ENCODE measurements around the gene KIR3DL2.
"Not testable (repeated sequence)": the region's sequence is repeated elsewhere in the genome, so short reads cannot be mapped to it uniquely, and the experiment has no call there.

KIR3DL2 gene

GRCh38 chr19:54850061-54850640, at the start of gene KIR3DL2:
KIR3DL2 (plus strand) TSS chr19:54850443; CDS start chr19:54850476, 33 bp downstream.
- DNase-seq = not testable (repeated sequence)

- DNase-seq = no peak
Observed at GRCh38 chr19:54803410-54803809, 46.8 kb upstream of the KIR3DL2 start, which contains the start of gene KIR2DL4. KIR2DL4 (plus strand) TSS chr19:54803610; CDS start chr19:54803652, 42 bp downstream.

GRCh38 chr19:54804101-54804500, 46.1 kb upstream of the KIR3DL2 start:
- DNase-seq = no peak

GRCh38 chr19:54804571-54804970, 45.7 kb upstream of the KIR3DL2 start:
- no peak for DNase-seq

GRCh38 chr19:54805665-54806515, 44.4 kb upstream of the KIR3DL2 start:
- DNase-seq = no peak

- DNase-seq = no peak
Observed at GRCh38 chr19:54806516-54806838, 43.8 kb upstream of the KIR3DL2 start.

GRCh38 chr19:54814571-54814970, 35.7 kb upstream of the KIR3DL2 start:
- DNase-seq = not testable (repeated sequence)

GRCh38 chr19:54816251-54816650, 34.0 kb upstream of the KIR3DL2 start, which contains the start of gene KIR3DL1:
KIR3DL1 (plus strand) TSS chr19:54816468.
- not testable (repeated sequence) for DNase-seq

- no peak for DNase-seq
Observed at GRCh38 chr19:54817670-54818536, 32.3 kb upstream of the KIR3DL2 start.

- DNase-seq = not testable (repeated sequence)
Observed at GRCh38 chr19:54824416-54824815, 25.8 kb upstream of the KIR3DL2 start.

GRCh38 chr19:54825326-54825725, 24.9 kb upstream of the KIR3DL2 start:
- DNase-seq = not testable (repeated sequence)

GRCh38 chr19:54828064-54828463, 22.2 kb upstream of the KIR3DL2 start:
- DNase-seq = not testable (repeated sequence)

- not testable (repeated sequence) for DNase-seq
Observed at GRCh38 chr19:54832496-54832895, 17.7 kb upstream of the KIR3DL2 start, which contains the start of gene KIR2DS4. KIR2DS4 (plus strand) TSS chr19:54832676.

- DNase-seq = not testable (repeated sequence)
Observed at GRCh38 chr19:54835126-54835525, 15.1 kb upstream of the KIR3DL2 start.

- DNase-seq = not testable (repeated sequence)
Observed at GRCh38 chr19:54837522-54837921, 12.7 kb upstream of the KIR3DL2 start.

- not testable (repeated sequence) for DNase-seq
Observed at GRCh38 chr19:54843171-54843570, 7.1 kb upstream of the KIR3DL2 start.

GRCh38 chr19:54850930-54851329, 687 bp downstream of the KIR3DL2 start:
- DNase-seq = no peak

- no peak for DNase-seq
Observed at GRCh38 chr19:54851353-54851752, 1.1 kb downstream of the KIR3DL2 start.

GRCh38 chr19:54855241-54855640, 5.0 kb downstream of the KIR3DL2 start:
- not testable (repeated sequence) for DNase-seq

GRCh38 chr19:54858476-54858875, 8.2 kb downstream of the KIR3DL2 start:
- not testable (repeated sequence) for DNase-seq

- not testable (repeated sequence) for DNase-seq
Observed at GRCh38 chr19:54859421-54859820, 9.2 kb downstream of the KIR3DL2 start.

GRCh38 chr19:54863459-54863858, 13.2 kb downstream of the KIR3DL2 start:
- not testable (repeated sequence) for DNase-seq

- no peak for DNase-seq
Observed at GRCh38 chr19:54871696-54872095, 21.5 kb downstream of the KIR3DL2 start.

Data from C1 segment of cervical spinal cord (tissue), 14 donors.